Measurements from ENCODE around the gene MINDY4B. TPM values are rescaled to one million over a fixed set of nuclear protein-coding genes. Genes with fewer than 3 reads are reported as not detected.

Gene MINDY4B
- total and polyA plus RNA-seq, 2 of the 8 experiments (the other 6 are each of a cell fraction or from before 2014, with no cell fraction given), result not detected

DNA sequence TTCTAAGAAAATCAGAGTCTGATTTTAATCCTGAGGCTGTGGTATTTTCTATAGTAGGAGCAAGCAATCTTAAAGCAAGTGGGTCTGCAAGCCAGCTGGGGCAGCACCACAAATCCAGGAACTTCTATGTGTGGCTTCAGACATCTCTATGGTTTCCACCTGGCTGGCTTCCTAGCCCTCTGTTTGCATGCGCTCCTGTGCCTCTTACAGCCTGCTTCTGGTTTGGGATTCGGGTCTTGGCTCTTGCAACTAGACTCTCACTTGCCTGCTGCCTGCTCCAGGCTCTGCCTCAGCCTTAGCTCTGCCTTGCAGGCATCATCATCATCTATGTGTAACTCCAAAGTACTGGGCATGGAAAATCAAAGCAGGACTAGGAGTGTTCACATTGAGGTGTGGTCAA, 43.4 kb downstream of the MINDY4B start:
- H3K23ac ChIP-seq (ENCODE audit: insufficient read length), result no peak overlapping the region
- CTCF ChIA-PET (ENCODE audit: partially characterized antibody), result interaction anchor here (0.6 to 5.1 kb wide), 3 partner anchors 73 to 869 kb away, joined by 3 to 97 read pairs (median 7); no protein-coding TSS in a partner anchor
- TF ChIP-seq PHF8 (conservative IDR thresholded peaks at IDR 0.05; ENCODE audit: low read depth, low read length) (no peak), ASH2L (IDR thresholded peaks at IDR 0.05; ENCODE audit: low read length) (no peak), TAF1 (IDR thresholded peaks at IDR 0.05; ENCODE audit: low read depth, low read length) (no peak), CHD1 (IDR thresholded peaks at IDR 0.05; ENCODE audit: low read depth, low read length) (no peak), RBBP5 (IDR thresholded peaks at IDR 0.05; ENCODE audit: borderline replicate concordance, low read depth, low read length) (no peak), JUN (IDR thresholded peaks at IDR 0.05; ENCODE audit: low read depth, low read length) (no peak), CTBP2 (IDR thresholded peaks at IDR 0.05; ENCODE audit: borderline replicate concordance, insufficient read depth, insufficient read length, low read length) (no peak), HDAC6 (IDR thresholded peaks at IDR 0.05; ENCODE audit: low read depth, low read length) (no peak)

More for the DNA sequence above, 43.4 kb downstream of the MINDY4B start:
- no peaks in the 10 kb centered on the region for H3K36me3 ChIP-seq (ENCODE audit: control insufficient read depth in 2 of 4, insufficient read depth in 4 of 4, low read length in 3 of 4)
- no peak overlapping the region for H3K9ac ChIP-seq (replicated peaks in 1 of 4; ENCODE audit: extremely low read depth in 1 of 4, low read depth in 3 of 4, low read length in 3 of 4)
- H3K56ac ChIP-seq (replicated peaks; ENCODE audit: insufficient read length, low read depth, low read length), result no peak overlapping the region
- H3K27ac ChIP-seq (ENCODE audit: low read depth, low read length), result no peak overlapping the region
- H2BK5ac ChIP-seq (ENCODE audit: low read depth, low read length), result no peak overlapping the region
- no peak overlapping the region for H3K4ac ChIP-seq (replicated peaks; ENCODE audit: insufficient read length, low read depth, low read length)
- no peak overlapping the region for H3K14ac ChIP-seq (ENCODE audit: insufficient read length)
- WGBS, 2 experiments (ENCODE audit: extremely low coverage in 1 of 2, insufficient coverage in 1 of 2, insufficient read length in 1 of 2, insufficient replicate concordance in 2 of 2, low coverage in 1 of 2, low lambda C conversion rate in 2 of 2, missing lambda C conversion rate in 1 of 2), result 94% methylated on average over 2 of the region's 2 CpGs; no CpG with 5 or more reads in 1 of the 2 experiments
- no peak overlapping the region for H3K4me2 ChIP-seq (ENCODE audit: insufficient read depth in 1 of 2, low read depth in 2 of 2, low read length in 2 of 2)
- no peak overlapping the region for H2AK5ac ChIP-seq (ENCODE audit: low read depth, low read length)
- H3K27me3 ChIP-seq (replicated peaks in 1 of 4; ENCODE audit: control insufficient read depth in 3 of 4, extremely low read depth in 1 of 4, insufficient read depth in 3 of 4, low read length in 3 of 4), result no peaks in the 10 kb centered on the region
- no peak overlapping the region for H4K8ac ChIP-seq (ENCODE audit: extremely low read depth, insufficient read depth, low read length)
- POLR2A ChIA-PET (ENCODE audit: partially characterized antibody), result interaction anchor here (1.0 kb wide), 1 partner anchor 74 kb away, joined by 3 read pairs; no protein-coding TSS in a partner anchor
- H4K91ac ChIP-seq (replicated peaks; ENCODE audit: insufficient read length, low read length), result no peak overlapping the region
- no peak overlapping the region for H3K18ac ChIP-seq (ENCODE audit: extremely low read depth, low read length)
- H2BK20ac ChIP-seq (ENCODE audit: low read length), result no peak overlapping the region
- H3K79me1 ChIP-seq (ENCODE audit: low read depth, low read length), result no peaks in the 10 kb centered on the region
- no peak overlapping the region for H2BK120ac ChIP-seq (replicated peaks; ENCODE audit: low read depth, low read length)
- H2BK15ac ChIP-seq (ENCODE audit: low read length), result no peak overlapping the region
- H2BK12ac ChIP-seq (ENCODE audit: low read depth, low read length), result no peak overlapping the region
- H3K9me3 ChIP-seq (ENCODE audit: insufficient read depth in 2 of 2, low read depth in 1 of 2, low read length in 1 of 2), result no peaks in the 10 kb centered on the region
- no peak for FAIRE-seq
- H2AFZ ChIP-seq (ENCODE audit: low read length), result no peak overlapping the region
- no peaks in the 10 kb centered on the region for H4K20me1 ChIP-seq (replicated peaks in 1 of 2; ENCODE audit: control insufficient read depth in 1 of 2, insufficient read depth in 2 of 2, low read length in 2 of 2)
- H3K23me2 ChIP-seq (ENCODE audit: low read depth, low read length), result no peaks in the 10 kb centered on the region
- no peaks in the 10 kb centered on the region for H3K79me2 ChIP-seq (ENCODE audit: control insufficient read depth in 1 of 2, insufficient read depth in 2 of 2, low read length in 2 of 2)
- DNase-seq (ENCODE audit: low read depth in 1 of 2, low spot score in 2 of 2), result no peak
- H3K4me1 ChIP-seq (replicated peaks in 1 of 4; ENCODE audit: control insufficient read depth in 3 of 4, insufficient read depth in 4 of 4, low read length in 3 of 4), result no peaks in the 10 kb centered on the region
- no peak overlapping the region for H4K5ac ChIP-seq (ENCODE audit: insufficient read length, low read depth, low read length)
- H3K4me3 ChIP-seq (ENCODE audit: extremely low read depth in 1 of 4, insufficient read depth in 2 of 4, low read depth in 3 of 4, low read length in 4 of 4), result no peak overlapping the region

Data from H1 (cell line).